Kasumi-1 (cell line): ENCODE data around the gene CXCL10.

ENCODE experiments used
- DNase-seq, 2 experiments: peaks; one replicate each; lab custom pipeline; 2025; lab: John Stamatoyannopoulos, UW

The CXCL10 gene

DNA sequence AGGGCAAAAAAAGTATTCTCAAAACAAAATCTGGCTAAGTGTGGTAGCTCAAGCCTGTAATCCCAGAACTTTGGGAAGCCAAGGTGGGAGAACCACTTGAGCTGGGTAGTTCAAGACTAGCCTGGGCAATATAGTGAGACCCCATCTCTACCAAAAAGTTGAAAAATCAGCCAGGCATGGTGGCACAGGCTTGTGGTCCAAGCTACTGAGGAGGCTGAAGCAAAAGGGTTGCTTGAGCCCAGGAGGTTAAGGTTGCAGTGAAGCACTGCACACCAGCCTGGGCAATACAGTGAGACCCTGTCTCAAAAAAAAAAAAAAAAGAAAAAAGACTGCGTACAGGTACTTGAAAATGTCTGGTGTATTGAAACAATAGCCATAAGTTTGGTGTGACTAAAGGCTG lies 30.8 kb downstream of the CXCL10 start:
- DNase-seq, result no peak

DNA sequence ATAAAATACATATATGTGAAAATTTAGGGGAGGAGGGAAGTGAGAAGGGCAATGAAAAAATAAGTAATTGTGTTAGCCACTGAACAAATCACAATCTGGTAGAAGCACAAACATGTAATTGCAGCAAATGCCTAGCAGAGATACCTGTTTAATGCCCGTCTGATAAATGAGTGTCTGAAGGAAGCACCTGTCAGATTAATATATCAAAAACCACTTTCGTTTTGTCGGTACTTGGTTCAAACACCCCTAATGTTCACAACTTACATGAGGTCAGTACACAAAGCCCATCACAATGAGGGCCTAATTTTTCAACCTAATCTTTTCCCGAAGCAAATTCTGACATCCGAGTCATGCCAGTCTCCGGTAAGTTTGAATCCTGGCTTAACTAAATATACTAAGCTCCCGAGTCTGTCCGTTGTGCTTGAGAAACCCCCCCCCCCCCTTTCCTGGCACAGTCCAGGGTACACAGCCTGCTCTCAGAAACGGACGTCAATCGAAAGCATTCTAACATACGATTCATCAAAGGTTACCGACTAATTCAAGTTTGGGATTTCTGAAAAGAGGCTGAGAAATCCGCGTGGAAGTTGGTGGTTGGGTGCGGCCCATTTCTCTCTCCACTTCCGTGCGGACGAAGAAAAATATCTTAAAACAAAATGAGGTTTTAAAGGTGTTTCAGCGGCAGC lies 33.3 kb downstream of the CXCL10 start:
- DNase-seq, result no peak

DNA sequence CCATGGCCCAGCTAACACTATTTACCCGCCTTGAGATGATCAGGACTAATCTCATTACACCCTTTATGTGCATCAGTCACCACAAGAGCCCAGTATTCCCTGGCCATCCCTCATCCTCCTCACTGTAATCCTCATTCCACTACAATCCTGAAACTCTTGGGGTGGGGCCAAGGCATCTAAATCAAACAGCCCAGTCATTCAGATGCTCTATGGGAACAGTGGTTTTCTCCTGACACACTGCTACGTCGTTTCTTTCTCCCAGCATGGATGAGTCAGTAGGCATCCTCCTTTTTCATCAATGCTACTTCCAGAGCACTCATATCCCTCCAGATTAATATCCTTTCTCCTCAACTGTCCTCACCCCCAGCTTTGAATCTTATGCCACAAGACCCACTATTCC lies 38.2 kb downstream of the CXCL10 start:
- no peak for DNase-seq

DNA sequence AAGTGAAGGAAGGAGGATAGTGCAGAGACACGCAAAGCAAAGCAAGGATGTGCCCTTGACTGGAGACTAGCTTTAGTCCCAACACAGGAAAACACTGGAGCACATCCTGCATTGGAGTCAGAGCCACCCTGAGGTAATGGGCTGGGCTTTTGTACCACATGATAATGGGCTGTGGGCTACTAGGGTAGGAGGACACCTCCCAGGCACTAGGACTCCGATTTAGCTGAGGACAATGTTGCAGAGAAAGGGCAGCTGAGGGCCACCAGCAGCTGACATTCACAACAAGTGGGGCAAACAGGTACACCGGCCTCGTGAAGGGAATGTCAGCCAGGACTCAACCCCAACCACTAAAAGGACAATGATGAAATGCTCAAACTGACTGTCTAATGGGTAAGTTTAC lies 42.7 kb downstream of the CXCL10 start:
- DNase-seq, result no peak

DNA sequence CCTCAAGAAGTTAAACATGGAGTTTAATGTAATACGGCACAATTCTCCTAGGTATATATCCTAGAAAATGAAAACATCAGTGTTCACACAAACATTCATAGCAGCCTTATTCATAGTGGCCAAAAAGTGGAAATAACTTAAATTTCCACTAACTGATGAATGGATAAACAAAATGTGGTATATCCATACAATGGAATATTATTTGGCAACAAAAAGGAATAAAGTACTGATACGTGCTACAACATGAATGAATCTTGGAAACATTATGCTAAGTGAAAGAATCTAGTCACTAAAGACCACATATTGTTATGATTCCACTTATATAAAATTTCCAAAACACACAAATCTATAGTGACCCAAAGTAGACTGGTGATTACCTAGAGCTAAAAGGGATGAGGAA lies 47.1 kb downstream of the CXCL10 start:
- DNase-seq, result no peak

DNA sequence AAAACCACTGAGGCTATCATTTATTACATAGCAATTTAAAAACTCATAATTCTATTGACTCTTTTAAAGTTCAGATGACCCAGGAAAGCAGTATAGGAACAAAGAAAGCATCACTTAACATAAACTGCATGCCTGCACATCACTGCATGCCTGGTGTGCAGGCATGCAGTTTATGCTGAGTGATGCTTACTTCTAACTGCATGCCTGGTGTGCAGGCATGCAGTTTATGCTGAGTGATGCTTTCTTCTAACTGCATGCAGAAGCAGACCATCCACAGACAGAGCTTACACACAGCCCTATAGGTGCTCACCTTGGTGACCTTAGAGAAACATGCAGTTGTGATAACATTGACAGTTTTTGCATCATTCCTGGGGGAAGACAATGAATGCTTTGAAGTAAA lies 49.5 kb downstream of the CXCL10 start:
- no peak for DNase-seq
